Right atrium auricular region (tissue), 2 donors: Measurements from ENCODE around the gene DYNLRB1. TPM values are rescaled to one million over a fixed set of nuclear protein-coding genes. Genes with fewer than 3 reads are reported as not detected.

ENCODE experiments used
- DNase-seq: peaks from one replicate; pipeline ENCODE4 v3.0.0-alpha.2; 2019; ENCODE audit warnings: low spot score
- H3K27ac ChIP-seq, 2 donors: fragments of 200-600 bp; sonication (generic); 1 replicate in 1 of 2; 2 replicates in 1 of 2; pipeline ENCODE4 v1.5.1; 2016 to 2019
- H3K27me3 ChIP-seq, 2 donors: fragments of 200-600 bp; sonication (generic); one replicate each; pipeline versions ENCODE4 v1.5.1 to v1.6.0; 2017 to 2019
- H3K36me3 ChIP-seq: fragments of 200-600 bp; sonication (generic); one replicate; pipeline ENCODE4 v1.5.1; 2016
- H3K4me1 ChIP-seq, 2 donors: fragments of 200-600 bp; sonication (generic); one replicate each; pipeline versions ENCODE4 v1.5.1 to v1.6.0; 2017 to 2019
- H3K4me3 ChIP-seq, 2 donors: fragments of 200-600 bp; sonication (generic); 1 replicate in 1 of 2; 2 replicates in 1 of 2; pipeline ENCODE4 v1.5.1; 2017 to 2019; ENCODE audit warnings: mild to moderate bottlenecking in 1 of 2, moderate library complexity in 1 of 2
- H3K9me3 ChIP-seq, 2 donors: fragments of 200-600 bp; sonication (generic); one replicate each; pipeline ENCODE4 v1.5.1; 2019
- CTCF ChIP-seq, 2 donors: fragments of 200-600 bp; sonication (generic); IDR thresholded peaks; one replicate each; pipeline ENCODE4 v1.5.1; 2019; ENCODE audit warnings: antibody characterized with exemption in 2 of 2
- total RNA-seq, 2 donors: library from RNA; depleted of rRNA; stranded (reverse); fragments of >200 nt; gene quantifications; one replicate each; pipeline ENCODE4 v1.1.0, GENCODE V29; 2016

Gene DYNLRB1
- total RNA-seq, 2 donors from 2014 or later, result 189 to 252 TPM

- Histone ChIP-seq H3K36me3 (peaks cover 12% of the 10 kb centered on the region), H3K27me3 (no peaks in the 10 kb centered on the region)
- no peak for DNase-seq
These were observed 67.3 kb downstream of the DYNLRB1 start for GRCh38 chr20:34583544-34583943.

GRCh38 chr20:34585019-34585418 is 68.8 kb downstream of the DYNLRB1 start:
- no peak for DNase-seq
- peaks cover 0 to 17% of the 10 kb centered on the region in 2 donors for H3K4me1 ChIP-seq
- no peaks in the 10 kb centered on the region for H3K27me3 ChIP-seq
- TF ChIP-seq CTCF (IDR thresholded peaks at IDR 0.05), result no peak
- H3K27ac ChIP-seq, result no peak overlapping the region
- H3K36me3 ChIP-seq, result peaks cover 12% of the 10 kb centered on the region
- no peak overlapping the region for H3K4me3 ChIP-seq
- no peaks in the 10 kb centered on the region for H3K9me3 ChIP-seq

More at GRCh38 chr20:34583544-34583943, 67.3 kb downstream of the DYNLRB1 start:
- Histone ChIP-seq H3K4me1 (peaks cover 0 to 29% of the 10 kb centered on the region in 2 donors), H3K9me3 (no peaks in the 10 kb centered on the region), H3K27ac (peak overlapping the region in 1 of 2 donors; percentile 60), H3K4me3 (no peak overlapping the region)
- no peak for TF ChIP-seq CTCF (IDR thresholded peaks at IDR 0.05)

- no peak for TF ChIP-seq CTCF (IDR thresholded peaks at IDR 0.05)
- H3K4me3 ChIP-seq, result no peak overlapping the region
- H3K9me3 ChIP-seq, result no peaks in the 10 kb centered on the region
- H3K4me1 ChIP-seq, result peaks cover 0 to 11% of the 10 kb centered on the region in 2 donors
- DNase-seq, result no peak
- no peak overlapping the region for H3K27ac ChIP-seq
- peaks cover 12% of the 10 kb centered on the region for H3K36me3 ChIP-seq
- H3K27me3 ChIP-seq, result no peaks in the 10 kb centered on the region
These were observed 70.4 kb downstream of the DYNLRB1 start for GRCh38 chr20:34586488-34587163.

Other genes with a start within 250 kb of the DYNLRB1 start
- 10 to 100 TPM; 51.9 to 59.7 TPM for gene AHCY, start 213.1 kb upstream of the DYNLRB1 start, total RNA-seq
- gene ITCH, start 153.1 kb upstream of the DYNLRB1 start, total RNA-seq, result 10 to 100 TPM; 35.6 to 40.2 TPM
- gene MAP1LC3A, start 42.3 kb downstream of the DYNLRB1 start, total RNA-seq, result 100 to 1,000 TPM; 111 to 120 TPM
- gene PIGU, start 160.7 kb downstream of the DYNLRB1 start, total RNA-seq, result 10 to 100 TPM; 16.6 to 17.7 TPM
- 10 to 100 TPM; 59.5 to 66.0 TPM for gene TP53INP2, start 187.9 kb downstream of the DYNLRB1 start, total RNA-seq